ENCODE measurements around the gene SLC5A12.

GRCh38 chr11:26698224-26698623 lies 23.6 kb downstream of the SLC5A12 start:
- TF ChIP-seq, protein P1, sequence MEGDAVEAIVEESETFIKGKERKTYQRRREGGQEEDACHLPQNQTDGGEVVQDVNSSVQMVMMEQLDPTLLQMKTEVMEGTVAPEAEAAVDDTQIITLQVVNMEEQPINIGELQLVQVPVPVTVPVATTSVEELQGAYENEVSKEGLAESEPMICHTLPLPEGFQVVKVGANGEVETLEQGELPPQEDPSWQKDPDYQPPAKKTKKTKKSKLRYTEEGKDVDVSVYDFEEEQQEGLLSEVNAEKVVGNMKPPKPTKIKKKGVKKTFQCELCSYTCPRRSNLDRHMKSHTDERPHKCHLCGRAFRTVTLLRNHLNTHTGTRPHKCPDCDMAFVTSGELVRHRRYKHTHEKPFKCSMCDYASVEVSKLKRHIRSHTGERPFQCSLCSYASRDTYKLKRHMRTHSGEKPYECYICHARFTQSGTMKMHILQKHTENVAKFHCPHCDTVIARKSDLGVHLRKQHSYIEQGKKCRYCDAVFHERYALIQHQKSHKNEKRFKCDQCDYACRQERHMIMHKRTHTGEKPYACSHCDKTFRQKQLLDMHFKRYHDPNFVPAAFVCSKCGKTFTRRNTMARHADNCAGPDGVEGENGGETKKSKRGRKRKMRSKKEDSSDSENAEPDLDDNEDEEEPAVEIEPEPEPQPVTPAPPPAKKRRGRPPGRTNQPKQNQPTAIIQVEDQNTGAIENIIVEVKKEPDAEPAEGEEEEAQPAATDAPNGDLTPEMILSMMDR (IDR thresholded peaks at IDR 0.05; ENCODE audit: insufficient read depth, low read length, poor library complexity, severe bottlenecking): no peak
- TF ChIP-seq EZH2phosphoT487 (conservative IDR thresholded peaks at IDR 0.05; ENCODE audit: low read length): no peak
